Mesothelial cell of epicardium (in vitro differentiated cells): ENCODE results near the gene VMP1. TPM values are rescaled to one million over a fixed set of nuclear protein-coding genes. Genes with fewer than 3 reads are reported as not detected.
"Not testable (repeated sequence)": the region's sequence is repeated elsewhere in the genome, so short reads cannot be mapped to it uniquely, and the experiment has no call there.

Experiments used
- DNase-seq, 2 experiments: peaks; one replicate each; pipeline ENCODE4 v3.0.0; 2021; ENCODE audit warnings: low spot score in 2 of 2; ENCODE audit not compliant: unreplicated experiment in 2 of 2
- H3K27ac Mint-ChIP-seq: 2 replicates; pipeline ENCODE4 v1.8.0; 2021; ENCODE audit warnings: mixed read lengths
- H3K27me3 Mint-ChIP-seq: 2 replicates; pipeline ENCODE4 v1.8.0; 2021; ENCODE audit warnings: low read depth, mixed read lengths
- H3K36me3 Mint-ChIP-seq: 2 replicates; pipeline ENCODE4 v1.8.0; 2021; ENCODE audit warnings: mixed read lengths
- H3K4me1 Mint-ChIP-seq: 2 replicates; pipeline ENCODE4 v1.8.0; 2021; ENCODE audit warnings: mixed read lengths
- H3K4me3 Mint-ChIP-seq: 2 replicates; pipeline ENCODE4 v1.8.0; 2021; ENCODE audit warnings: mild to moderate bottlenecking, moderate library complexity, mixed read lengths
- H3K9me3 Mint-ChIP-seq: 2 replicates; pipeline ENCODE4 v1.8.0; 2021; ENCODE audit warnings: mixed read lengths
- CTCF ChIP-seq: fragments of 200-600 bp; sonication (generic); IDR thresholded peaks from one replicate; pipeline ENCODE4 v1.5.0; 2021; ENCODE audit warnings: antibody characterized with exemption; ENCODE audit not compliant: unreplicated experiment
- total RNA-seq: library from RNA; stranded (reverse); gene quantifications from 3 replicates; pipeline ENCODE4 v1.2.1, GENCODE V29; 2021

VMP1 gene
- total RNA-seq, 1 donor from 2014 or later, result 208 TPM

DNA sequence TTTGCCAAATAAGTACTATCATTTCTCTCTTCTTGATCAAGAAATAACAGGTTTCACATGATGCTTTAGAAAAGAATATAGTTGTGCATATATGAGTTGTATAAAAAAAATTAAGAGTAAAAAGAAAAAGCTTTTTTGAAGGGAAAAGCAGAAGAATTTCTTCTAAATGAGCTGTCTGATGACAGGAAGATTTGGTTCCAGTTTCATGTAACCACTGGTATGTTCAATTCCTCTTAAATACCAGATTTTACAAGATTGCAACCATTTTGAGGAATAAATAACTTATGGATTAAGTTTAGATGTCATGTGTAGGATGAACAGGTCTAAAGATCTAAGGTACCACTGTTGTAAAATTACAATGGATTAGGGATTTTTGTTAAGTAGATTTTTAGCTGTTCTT is 45.0 kb downstream of the VMP1 start:
- Mint-ChIP-seq H3K9me3 (no peaks in the 10 kb centered on the region), H3K4me1 (peaks cover 35% of the 10 kb centered on the region)
- no peak for TF ChIP-seq CTCF

GRCh38 chr17:59752922-59753321 is 45.5 kb downstream of the VMP1 start:
- peaks cover under 1% of the 10 kb centered on the region for H3K9me3 Mint-ChIP-seq

More for the DNA sequence above, 45.0 kb downstream of the VMP1 start:
- DNase-seq, result no peak
- Mint-ChIP-seq H3K36me3 (no peaks in the 10 kb centered on the region), H3K4me3 (no peak overlapping the region), H3K27me3 (no peaks in the 10 kb centered on the region), H3K27ac (peak overlapping the region; percentile 75)

GRCh38 chr17:59753522-59754467 is 46.3 kb downstream of the VMP1 start:
- peak; percentile 78 for TF ChIP-seq CTCF
- Mint-ChIP-seq H3K4me1 (peaks cover 40% of the 10 kb centered on the region), H3K27ac (peak overlapping the region; percentile 98), H3K9me3 (peaks cover 4% of the 10 kb centered on the region), H3K27me3 (no peaks in the 10 kb centered on the region), H3K36me3 (peaks cover 5% of the 10 kb centered on the region), H3K4me3 (peak overlapping the region; percentile 26)
- DNase-seq, result no peak

More at GRCh38 chr17:59752922-59753321, 45.5 kb downstream of the VMP1 start:
- Mint-ChIP-seq H3K36me3 (peaks cover 2% of the 10 kb centered on the region), H3K4me3 (no peak overlapping the region), H3K4me1 (peaks cover 37% of the 10 kb centered on the region), H3K27me3 (no peaks in the 10 kb centered on the region), H3K27ac (no peak overlapping the region)
- no peak for TF ChIP-seq CTCF
- DNase-seq, result no peak

DNA sequence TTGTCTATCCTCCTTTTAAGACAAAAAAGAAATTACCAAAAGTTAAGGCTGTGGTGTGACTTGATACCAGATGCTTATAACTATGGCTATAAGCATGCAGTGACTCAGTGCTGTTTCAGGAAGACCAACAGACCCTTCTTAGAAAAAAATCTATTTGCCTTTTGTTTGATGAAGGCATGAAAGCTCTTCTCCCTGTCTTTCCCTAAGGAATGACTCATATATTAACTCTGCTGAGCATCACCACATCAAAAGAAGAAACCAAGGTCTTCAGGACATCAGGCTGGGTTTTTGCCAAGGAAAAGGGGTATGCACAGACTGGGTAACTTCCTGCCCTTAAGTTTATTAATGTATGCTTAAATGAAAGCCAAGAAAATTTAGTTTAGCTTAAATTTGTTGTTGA is 47.1 kb downstream of the VMP1 start:
- no peak for TF ChIP-seq CTCF
- DNase-seq, result no peak
- Mint-ChIP-seq H3K27ac (peak overlapping the region; percentile 98), H3K36me3 (peaks cover 9% of the 10 kb centered on the region), H3K27me3 (no peaks in the 10 kb centered on the region), H3K4me3 (no peak overlapping the region), H3K9me3 (peaks cover 6% of the 10 kb centered on the region), H3K4me1 (peaks cover 40% of the 10 kb centered on the region)

- H3K27ac Mint-ChIP-seq, result peak overlapping the region; percentile 98
- H3K9me3 Mint-ChIP-seq, H3K4me3 Mint-ChIP-seq, DNase-seq, H3K27me3 Mint-ChIP-seq: not testable (repeated sequence)
- peaks cover 40% of the 10 kb centered on the region for H3K4me1 Mint-ChIP-seq
- H3K36me3 Mint-ChIP-seq, result peaks cover 13% of the 10 kb centered on the region
These were observed 47.6 kb downstream of the VMP1 start for GRCh38 chr17:59755069-59755468.

DNA sequence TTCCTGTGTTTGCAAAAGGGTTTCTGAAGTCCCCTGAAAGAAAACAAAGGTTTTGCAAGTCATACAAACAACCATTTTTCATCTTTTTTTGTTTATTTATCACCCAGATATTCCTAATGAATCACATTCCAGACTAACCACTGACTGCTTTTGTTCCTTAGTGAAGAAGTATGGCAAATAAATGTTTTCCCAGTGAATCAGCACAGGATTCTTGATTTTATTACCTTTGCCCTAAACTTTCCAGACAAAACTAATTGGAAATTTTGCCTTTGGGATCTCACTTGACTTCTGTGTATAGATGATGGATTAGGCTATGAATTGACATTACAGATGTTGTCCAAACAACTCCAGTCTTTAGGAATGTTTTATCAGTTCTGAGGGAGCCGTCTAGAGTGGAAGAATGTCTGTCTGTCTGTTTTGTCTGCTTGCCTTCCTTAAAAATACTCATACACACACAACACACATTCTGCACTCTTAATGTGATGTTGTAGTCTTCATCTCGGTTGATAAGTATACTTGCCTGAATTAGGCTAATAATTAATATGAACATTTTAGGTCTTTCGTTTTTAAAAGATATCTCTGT is 48.9 kb downstream of the VMP1 start:
- no peak for TF ChIP-seq CTCF
- H3K27me3 Mint-ChIP-seq, result no peaks in the 10 kb centered on the region
- peaks cover 19% of the 10 kb centered on the region for H3K36me3 Mint-ChIP-seq
- no peak for DNase-seq
- peaks cover 43% of the 10 kb centered on the region for H3K4me1 Mint-ChIP-seq
- peaks cover 9% of the 10 kb centered on the region for H3K9me3 Mint-ChIP-seq
- H3K27ac Mint-ChIP-seq, result peak overlapping the region; percentile 98
- no peak overlapping the region for H3K4me3 Mint-ChIP-seq
